HEK293 (cell line): ENCODE measurements around the gene DBI.
"Not testable (repeated sequence)": the region's sequence is repeated elsewhere in the genome, so short reads cannot be mapped to it uniquely, and the experiment has no call there.

ENCODE experiments used
- CTCF ChIA-PET: fragments of 350-600 bp; formaldehyde crosslinking; extraction: SDS; loops from one replicate; lab custom pipeline; 2021; ENCODE audit warnings: antibody characterized with exemption; lab: Yijun Ruan, JAX
- POLR2A ChIA-PET: fragments of 300-600 bp; formaldehyde crosslinking; extraction: SDS; loops from one replicate; lab custom pipeline; 2020; ENCODE audit warnings: antibody characterized with exemption, inconsistent platforms; lab: Yijun Ruan, JAX
- H3K27ac ChIP-seq: fragments of 200-500 bp; sonication (Bioruptor generic); 2 replicates; pipeline ENCODE4 v1.5.1; 2014; ENCODE audit warnings: low read depth, low read length, control low read depth, inconsistent platforms; ENCODE audit errors: extremely low read depth
- H3K36me3 ChIP-seq, 2 experiments: fragments of 200-500 bp in 1 of 2; sonication (Bioruptor generic) in 1 of 2; 1 replicate in 1 of 2; 2 replicates in 1 of 2; pipeline ENCODE4 v1.5.1; 2014 to 2017; ENCODE audit warnings: inconsistent platforms in 2 of 2, low read length in 2 of 2; ENCODE audit not compliant: control insufficient read depth in 2 of 2, insufficient read depth in 1 of 2
- H3K4me1 ChIP-seq: fragments of 200-500 bp; sonication (Bioruptor generic); 2 replicates; pipeline ENCODE4 v1.5.1; 2014; ENCODE audit warnings: mild to moderate bottlenecking, low read length, inconsistent platforms; ENCODE audit not compliant: control insufficient read depth, insufficient read depth
- H3K4me3 ChIP-seq: 2 replicates; pipeline ENCODE4 v1.5.1; 2011; ENCODE audit warnings: low read depth, mild to moderate bottlenecking, control low read depth, low read length, moderate library complexity
- H3K9me3 ChIP-seq: fragments of 200-500 bp; sonication (Bioruptor generic); 2 replicates; pipeline ENCODE4 v1.5.1; 2014; ENCODE audit warnings: low read depth, low read length, inconsistent platforms; ENCODE audit not compliant: control insufficient read depth, insufficient read depth
- ZBTB1 ChIP-seq: fragments of 450-650 bp; formaldehyde crosslinking; IDR thresholded peaks from 2 replicates; pipeline ENCODE4 v1.5.1; 2016; ENCODE audit warnings: missing biosample characterization, missing genetic modification characterization
- ZNF10 ChIP-seq: fragments of 450-650 bp; formaldehyde crosslinking; IDR thresholded peaks from 2 replicates; pipeline ENCODE4 v1.5.1; 2017; ENCODE audit warnings: missing biosample characterization, missing genetic modification characterization
- ZNF558 ChIP-seq: fragments of 450-650 bp; formaldehyde crosslinking; IDR thresholded peaks from 2 replicates; pipeline ENCODE4 v1.5.1; 2016; ENCODE audit warnings: missing biosample characterization, missing genetic modification characterization
- ZNF670 ChIP-seq: fragments of 450-650 bp; formaldehyde crosslinking; IDR thresholded peaks from 2 replicates; pipeline ENCODE4 v1.5.1; 2016; ENCODE audit warnings: missing biosample characterization, missing genetic modification characterization, low read depth
- TF ChIP-seq, protein P1 (sequence below): fragments of 450-650 bp; formaldehyde crosslinking; IDR thresholded peaks from 2 replicates; pipeline ENCODE4 v1.5.1; 2016; ENCODE audit warnings: missing biosample characterization, missing genetic modification characterization
- TF ChIP-seq, protein P2 (sequence below): fragments of 450-650 bp; IDR thresholded peaks from 2 replicates; pipeline ENCODE4 v1.5.1; 2018; ENCODE audit warnings: missing biosample characterization, mild to moderate bottlenecking, missing genetic modification characterization
- TF ChIP-seq, protein P3 (sequence below): fragments of 450-650 bp; formaldehyde crosslinking; IDR thresholded peaks from 2 replicates; pipeline ENCODE4 v1.5.1; 2016; ENCODE audit warnings: missing biosample characterization, missing genetic modification characterization, borderline replicate concordance
- TF ChIP-seq, protein P4 (sequence below): fragments of 450-650 bp; formaldehyde crosslinking; IDR thresholded peaks from 2 replicates; pipeline ENCODE4 v1.5.1; 2017; ENCODE audit warnings: missing biosample characterization, missing genetic modification characterization
- TF ChIP-seq, protein P5 (sequence below): fragments of 450-650 bp; formaldehyde crosslinking; optimal IDR thresholded peaks from 2 replicates; pipeline ENCODE3; 2016; ENCODE audit warnings: missing biosample characterization, mild to moderate bottlenecking, missing genetic modification characterization
- TF ChIP-seq, protein P6 (sequence below): fragments of 450-650 bp; formaldehyde crosslinking; IDR thresholded peaks from 2 replicates; pipeline ENCODE4 v1.5.1; 2016; ENCODE audit warnings: missing biosample characterization, missing genetic modification characterization

The DBI gene

DNA sequence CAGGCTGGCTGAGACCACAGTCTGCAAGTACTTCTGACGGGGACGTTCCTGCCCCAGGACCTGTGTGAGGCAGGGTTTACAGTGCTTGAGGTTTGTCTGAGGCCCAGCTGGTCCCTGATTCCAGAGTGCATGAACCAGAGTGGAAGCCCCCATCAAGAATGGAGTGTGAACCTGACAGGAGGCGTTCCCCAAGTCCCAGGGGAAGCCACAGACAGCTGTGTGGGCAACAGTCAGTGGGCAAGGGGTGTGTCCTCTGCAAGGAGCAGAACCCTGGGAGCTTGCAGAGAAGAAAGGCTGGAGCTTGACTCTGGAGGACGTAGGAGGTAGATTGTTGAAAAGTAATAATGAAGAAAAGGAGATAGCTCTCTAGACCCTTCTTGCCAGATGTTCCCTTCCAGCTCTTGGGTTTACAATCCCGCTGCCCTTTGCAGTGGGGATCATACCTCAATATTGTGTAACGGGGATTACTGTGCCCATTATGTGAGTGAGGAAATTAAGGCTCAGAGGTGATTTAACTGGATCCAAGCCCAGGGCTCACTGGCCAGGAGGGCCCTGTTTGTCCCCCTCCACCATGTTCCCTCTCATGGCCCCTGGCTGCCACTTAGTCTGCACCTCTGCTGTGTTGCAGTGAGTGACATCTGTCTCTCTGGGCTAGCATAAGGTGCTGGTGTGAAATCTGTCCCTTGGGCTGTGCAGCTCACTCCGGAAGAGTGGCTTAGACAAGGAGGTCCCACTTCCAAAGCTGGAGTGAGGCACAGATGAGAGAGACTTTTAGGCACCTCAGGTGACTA is 6.2 kb downstream of the DBI start:
- Histone ChIP-seq H3K9me3 (no peaks in the 10 kb centered on the region), H3K27ac (no peak overlapping the region), H3K4me3 (no peak overlapping the region), H3K36me3 (peaks cover 13 to 56% of the 10 kb centered on the region in 2 experiments; a peak in 2 of 3 replicates), H3K4me1 (no peaks in the 10 kb centered on the region; the same call in 1 of the 2 replicates)
- ChIA-PET CTCF (interaction anchor here (1.0 kb wide), 1 partner anchor 348 kb away, joined by 3 read pairs; no protein-coding TSS in a partner anchor), POLR2A (no interaction called here)
- TF ChIP-seq, protein P1, sequence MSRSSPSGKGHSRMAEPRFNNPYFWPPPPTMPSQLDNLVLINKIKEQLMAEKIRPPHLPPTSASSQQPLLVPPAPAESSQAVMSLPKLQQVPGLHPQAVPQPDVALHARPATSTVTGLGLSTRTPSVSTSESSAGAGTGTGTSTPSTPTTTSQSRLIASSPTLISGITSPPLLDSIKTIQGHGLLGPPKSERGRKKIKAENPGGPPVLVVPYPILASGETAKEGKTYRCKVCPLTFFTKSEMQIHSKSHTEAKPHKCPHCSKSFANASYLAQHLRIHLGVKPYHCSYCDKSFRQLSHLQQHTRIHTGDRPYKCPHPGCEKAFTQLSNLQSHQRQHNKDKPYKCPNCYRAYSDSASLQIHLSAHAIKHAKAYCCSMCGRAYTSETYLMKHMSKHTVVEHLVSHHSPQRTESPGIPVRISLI (tag by site-specific recombination): no peak
- TF ChIP-seq ZNF670 (tag by site-specific recombination): no peak
- TF ChIP-seq, protein P2, sequence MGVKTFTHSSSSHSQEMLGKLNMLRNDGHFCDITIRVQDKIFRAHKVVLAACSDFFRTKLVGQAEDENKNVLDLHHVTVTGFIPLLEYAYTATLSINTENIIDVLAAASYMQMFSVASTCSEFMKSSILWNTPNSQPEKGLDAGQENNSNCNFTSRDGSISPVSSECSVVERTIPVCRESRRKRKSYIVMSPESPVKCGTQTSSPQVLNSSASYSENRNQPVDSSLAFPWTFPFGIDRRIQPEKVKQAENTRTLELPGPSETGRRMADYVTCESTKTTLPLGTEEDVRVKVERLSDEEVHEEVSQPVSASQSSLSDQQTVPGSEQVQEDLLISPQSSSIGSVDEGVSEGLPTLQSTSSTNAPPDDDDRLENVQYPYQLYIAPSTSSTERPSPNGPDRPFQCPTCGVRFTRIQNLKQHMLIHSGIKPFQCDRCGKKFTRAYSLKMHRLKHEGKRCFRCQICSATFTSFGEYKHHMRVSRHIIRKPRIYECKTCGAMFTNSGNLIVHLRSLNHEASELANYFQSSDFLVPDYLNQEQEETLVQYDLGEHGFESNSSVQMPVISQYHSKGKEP (tag by site-specific recombination): no peak
- TF ChIP-seq, protein P3, sequence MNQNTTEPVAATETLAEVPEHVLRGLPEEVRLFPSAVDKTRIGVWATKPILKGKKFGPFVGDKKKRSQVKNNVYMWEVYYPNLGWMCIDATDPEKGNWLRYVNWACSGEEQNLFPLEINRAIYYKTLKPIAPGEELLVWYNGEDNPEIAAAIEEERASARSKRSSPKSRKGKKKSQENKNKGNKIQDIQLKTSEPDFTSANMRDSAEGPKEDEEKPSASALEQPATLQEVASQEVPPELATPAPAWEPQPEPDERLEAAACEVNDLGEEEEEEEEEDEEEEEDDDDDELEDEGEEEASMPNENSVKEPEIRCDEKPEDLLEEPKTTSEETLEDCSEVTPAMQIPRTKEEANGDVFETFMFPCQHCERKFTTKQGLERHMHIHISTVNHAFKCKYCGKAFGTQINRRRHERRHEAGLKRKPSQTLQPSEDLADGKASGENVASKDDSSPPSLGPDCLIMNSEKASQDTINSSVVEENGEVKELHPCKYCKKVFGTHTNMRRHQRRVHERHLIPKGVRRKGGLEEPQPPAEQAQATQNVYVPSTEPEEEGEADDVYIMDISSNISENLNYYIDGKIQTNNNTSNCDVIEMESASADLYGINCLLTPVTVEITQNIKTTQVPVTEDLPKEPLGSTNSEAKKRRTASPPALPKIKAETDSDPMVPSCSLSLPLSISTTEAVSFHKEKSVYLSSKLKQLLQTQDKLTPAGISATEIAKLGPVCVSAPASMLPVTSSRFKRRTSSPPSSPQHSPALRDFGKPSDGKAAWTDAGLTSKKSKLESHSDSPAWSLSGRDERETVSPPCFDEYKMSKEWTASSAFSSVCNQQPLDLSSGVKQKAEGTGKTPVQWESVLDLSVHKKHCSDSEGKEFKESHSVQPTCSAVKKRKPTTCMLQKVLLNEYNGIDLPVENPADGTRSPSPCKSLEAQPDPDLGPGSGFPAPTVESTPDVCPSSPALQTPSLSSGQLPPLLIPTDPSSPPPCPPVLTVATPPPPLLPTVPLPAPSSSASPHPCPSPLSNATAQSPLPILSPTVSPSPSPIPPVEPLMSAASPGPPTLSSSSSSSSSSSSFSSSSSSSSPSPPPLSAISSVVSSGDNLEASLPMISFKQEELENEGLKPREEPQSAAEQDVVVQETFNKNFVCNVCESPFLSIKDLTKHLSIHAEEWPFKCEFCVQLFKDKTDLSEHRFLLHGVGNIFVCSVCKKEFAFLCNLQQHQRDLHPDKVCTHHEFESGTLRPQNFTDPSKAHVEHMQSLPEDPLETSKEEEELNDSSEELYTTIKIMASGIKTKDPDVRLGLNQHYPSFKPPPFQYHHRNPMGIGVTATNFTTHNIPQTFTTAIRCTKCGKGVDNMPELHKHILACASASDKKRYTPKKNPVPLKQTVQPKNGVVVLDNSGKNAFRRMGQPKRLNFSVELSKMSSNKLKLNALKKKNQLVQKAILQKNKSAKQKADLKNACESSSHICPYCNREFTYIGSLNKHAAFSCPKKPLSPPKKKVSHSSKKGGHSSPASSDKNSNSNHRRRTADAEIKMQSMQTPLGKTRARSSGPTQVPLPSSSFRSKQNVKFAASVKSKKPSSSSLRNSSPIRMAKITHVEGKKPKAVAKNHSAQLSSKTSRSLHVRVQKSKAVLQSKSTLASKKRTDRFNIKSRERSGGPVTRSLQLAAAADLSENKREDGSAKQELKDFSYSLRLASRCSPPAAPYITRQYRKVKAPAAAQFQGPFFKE (tag by site-specific recombination): no peak

DNA sequence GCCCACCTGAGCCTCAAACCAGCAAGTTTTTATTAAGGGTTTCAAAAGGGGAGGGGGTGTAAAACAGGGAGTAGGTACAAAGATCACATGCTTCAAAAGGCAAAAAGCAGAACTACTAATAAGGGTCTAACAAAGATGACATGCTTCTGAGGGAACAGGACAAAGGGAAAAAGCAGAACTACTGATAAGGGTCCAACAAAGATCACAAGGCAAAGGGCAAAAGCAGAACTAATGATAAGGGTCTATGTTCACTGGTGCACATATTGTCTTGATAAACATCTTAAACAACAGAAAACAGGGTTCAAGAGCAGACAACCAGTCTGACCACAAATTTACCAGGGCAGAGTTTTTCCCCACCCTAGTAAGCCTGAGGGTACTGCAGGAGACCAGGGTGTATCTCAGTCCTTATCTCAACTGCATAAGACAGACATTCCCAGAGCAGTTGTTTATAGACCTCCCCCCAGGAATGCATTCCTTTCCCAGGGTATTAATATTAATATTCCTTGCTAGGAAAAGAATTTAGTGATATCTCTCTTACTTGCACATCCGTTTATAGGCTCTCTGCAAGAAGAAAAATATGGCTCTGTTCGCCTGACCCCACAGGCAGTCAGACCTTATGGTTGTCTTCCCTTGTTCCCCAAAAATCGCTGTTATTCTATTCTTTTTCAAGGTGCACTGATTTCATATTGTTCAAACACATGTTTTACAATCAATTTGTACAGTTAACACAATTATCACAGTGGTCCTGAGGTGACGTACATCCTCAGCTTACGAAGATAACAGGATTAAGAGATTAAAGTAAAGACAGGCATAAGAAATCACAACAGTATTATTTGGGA is 7.3 kb downstream of the DBI start:
- POLR2A ChIA-PET, H3K27ac ChIP-seq: not testable (repeated sequence)
- peaks cover 13 to 45% of the 10 kb centered on the region in 2 experiments; a peak in 2 of 3 replicates for H3K36me3 ChIP-seq

DNA sequence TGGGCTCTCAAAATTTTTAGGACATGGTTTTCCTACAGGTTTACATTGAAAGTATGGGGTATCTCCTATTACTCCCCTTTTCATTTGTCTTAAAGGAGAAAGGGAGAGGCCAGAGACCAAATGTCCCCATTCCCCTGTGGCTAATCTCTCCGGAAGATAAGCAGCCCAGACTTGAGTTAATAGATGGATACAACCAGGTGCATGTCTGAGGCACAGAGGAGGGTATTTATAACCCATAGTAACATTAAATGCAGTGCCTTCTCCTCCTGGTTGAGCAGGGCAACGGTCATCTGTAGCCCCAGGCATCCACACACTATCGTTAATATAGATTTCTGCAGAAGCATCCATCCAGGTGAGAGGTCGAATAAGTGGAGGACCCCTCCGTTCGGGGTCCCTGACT is 9.6 kb downstream of the DBI start:
- H3K4me3 ChIP-seq, H3K4me1 ChIP-seq, H3K9me3 ChIP-seq, H3K27ac ChIP-seq, POLR2A ChIA-PET, CTCF ChIA-PET: not testable (repeated sequence)
- peaks cover 0 to 23% of the 10 kb centered on the region in 2 experiments; a peak in 1 of 3 replicates for H3K36me3 ChIP-seq

More for the DNA sequence above, 7.3 kb downstream of the DBI start:
- CTCF ChIA-PET, H3K4me1 ChIP-seq, H3K9me3 ChIP-seq, H3K4me3 ChIP-seq: not testable (repeated sequence)

DNA sequence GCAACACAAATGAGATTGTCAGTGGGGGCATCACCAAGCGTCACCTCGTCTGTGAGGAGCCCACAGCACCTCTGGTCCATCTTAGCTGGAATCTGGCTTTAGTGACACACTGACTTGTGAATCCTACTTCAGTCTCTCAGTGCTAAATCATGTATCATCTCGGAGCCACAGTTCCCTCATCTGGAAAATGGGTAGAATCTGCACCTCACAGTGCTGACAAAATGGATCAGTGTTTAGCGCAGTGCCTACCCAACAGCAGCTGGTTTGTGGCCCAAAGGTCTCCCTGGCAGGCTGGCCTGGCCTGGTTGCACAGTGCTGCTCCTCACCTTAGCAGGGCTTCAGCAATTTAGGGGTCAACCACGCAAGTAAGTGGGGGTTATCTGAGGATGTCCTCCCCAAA is 10.0 kb downstream of the DBI start:
- CTCF ChIA-PET: no interaction called here
- Histone ChIP-seq H3K4me1 (no peaks in the 10 kb centered on the region), H3K27ac (no peak overlapping the region), H3K36me3 (peaks cover 0 to 19% of the 10 kb centered on the region in 2 experiments; a peak in 1 of 3 replicates), H3K9me3 (no peaks in the 10 kb centered on the region), H3K4me3 (no peak overlapping the region)
- POLR2A ChIA-PET: interaction anchor here (1.3 kb wide), 1 partner anchor 10 kb away, joined by 6 read pairs; the partner anchor contains the start of genes C2orf76 and DBI
- TF ChIP-seq, protein P4, sequence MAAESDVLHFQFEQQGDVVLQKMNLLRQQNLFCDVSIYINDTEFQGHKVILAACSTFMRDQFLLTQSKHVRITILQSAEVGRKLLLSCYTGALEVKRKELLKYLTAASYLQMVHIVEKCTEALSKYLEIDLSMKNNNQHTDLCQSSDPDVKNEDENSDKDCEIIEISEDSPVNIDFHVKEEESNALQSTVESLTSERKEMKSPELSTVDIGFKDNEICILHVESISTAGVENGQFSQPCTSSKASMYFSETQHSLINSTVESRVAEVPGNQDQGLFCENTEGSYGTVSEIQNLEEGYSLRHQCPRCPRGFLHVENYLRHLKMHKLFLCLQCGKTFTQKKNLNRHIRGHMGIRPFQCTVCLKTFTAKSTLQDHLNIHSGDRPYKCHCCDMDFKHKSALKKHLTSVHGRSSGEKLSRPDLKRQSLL (tag by site-specific recombination): no peak
- TF ChIP-seq ZBTB1 (tag by site-specific recombination) (no peak), ZNF558 (tag by site-specific recombination) (no peak), ZNF670 (tag by site-specific recombination) (no peak), ZNF10 (tag by site-specific recombination) (no peak)
- TF ChIP-seq, protein P5, sequence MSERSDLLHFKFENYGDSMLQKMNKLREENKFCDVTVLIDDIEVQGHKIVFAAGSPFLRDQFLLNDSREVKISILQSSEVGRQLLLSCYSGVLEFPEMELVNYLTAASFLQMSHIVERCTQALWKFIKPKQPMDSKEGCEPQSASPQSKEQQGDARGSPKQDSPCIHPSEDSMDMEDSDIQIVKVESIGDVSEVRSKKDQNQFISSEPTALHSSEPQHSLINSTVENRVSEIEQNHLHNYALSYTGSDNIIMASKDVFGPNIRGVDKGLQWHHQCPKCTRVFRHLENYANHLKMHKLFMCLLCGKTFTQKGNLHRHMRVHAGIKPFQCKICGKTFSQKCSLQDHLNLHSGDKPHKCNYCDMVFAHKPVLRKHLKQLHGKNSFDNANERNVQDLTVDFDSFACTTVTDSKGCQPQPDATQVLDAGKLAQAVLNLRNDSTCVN (tag by site-specific recombination): no peak
- TF ChIP-seq, protein P6, sequence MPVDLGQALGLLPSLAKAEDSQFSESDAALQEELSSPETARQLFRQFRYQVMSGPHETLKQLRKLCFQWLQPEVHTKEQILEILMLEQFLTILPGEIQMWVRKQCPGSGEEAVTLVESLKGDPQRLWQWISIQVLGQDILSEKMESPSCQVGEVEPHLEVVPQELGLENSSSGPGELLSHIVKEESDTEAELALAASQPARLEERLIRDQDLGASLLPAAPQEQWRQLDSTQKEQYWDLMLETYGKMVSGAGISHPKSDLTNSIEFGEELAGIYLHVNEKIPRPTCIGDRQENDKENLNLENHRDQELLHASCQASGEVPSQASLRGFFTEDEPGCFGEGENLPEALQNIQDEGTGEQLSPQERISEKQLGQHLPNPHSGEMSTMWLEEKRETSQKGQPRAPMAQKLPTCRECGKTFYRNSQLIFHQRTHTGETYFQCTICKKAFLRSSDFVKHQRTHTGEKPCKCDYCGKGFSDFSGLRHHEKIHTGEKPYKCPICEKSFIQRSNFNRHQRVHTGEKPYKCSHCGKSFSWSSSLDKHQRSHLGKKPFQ (tag by site-specific recombination): no peak
